ENCODE data around the gene ZNF804B.

Gene ZNF804B

GRCh38 chr7:88842201-88842600, 82.7 kb downstream of the ZNF804B start:
- no peak for DNase-seq (ENCODE audit: low read depth)

GRCh38 chr7:88845091-88845490, 85.6 kb downstream of the ZNF804B start:
- DNase-seq (ENCODE audit: low read depth) = no peak

GRCh38 chr7:88851220-88851619, 91.7 kb downstream of the ZNF804B start:
- no peak for DNase-seq (ENCODE audit: low read depth)

DNA sequence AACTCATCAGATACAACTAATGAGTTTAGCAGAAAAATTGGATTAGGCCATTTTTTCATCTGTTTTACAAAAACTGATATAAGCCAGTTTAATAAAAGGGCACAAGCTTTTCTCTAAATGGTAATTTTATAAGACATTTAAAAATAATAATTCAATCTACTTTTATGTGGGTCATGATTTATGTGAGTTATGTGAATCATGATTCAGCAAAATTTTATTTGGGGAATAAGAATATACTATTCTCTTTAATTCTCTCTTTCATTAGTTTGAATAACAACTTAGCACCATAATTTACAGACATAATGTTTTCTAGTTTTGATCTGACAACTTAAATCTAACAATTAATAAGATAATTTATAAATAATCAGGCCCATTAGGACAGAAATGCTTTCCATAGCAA, 99.8 kb downstream of the ZNF804B start:
- DNase-seq (ENCODE audit: low read depth) = no peak

DNA sequence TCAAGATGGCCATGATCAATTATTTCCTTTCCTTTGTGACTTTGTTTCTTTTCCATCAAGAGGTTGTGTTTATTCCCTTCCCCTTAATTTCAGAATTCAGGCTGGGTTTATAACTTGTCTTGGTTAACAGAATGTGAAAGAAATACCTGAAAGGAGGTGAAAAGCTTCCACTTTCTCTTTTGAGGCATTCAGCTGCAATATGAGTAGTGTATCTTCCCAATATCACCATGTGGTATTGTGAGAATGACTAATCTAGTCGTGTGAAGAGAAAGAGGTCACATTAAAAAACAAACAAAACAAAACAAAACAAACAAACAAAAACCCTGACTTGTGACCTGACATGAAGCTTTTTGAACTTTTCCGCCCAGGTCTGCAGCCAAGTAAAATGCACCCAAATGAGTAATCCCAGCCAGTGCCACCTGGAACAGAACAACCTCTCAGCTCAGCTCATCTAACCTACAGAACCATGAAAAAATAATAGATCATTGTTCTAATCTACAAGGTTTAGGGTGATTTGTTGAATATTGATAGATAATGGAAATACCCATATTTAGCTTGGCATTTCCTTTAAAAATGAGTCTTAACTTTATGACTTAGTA, 106.9 kb downstream of the ZNF804B start:
- no peak for DNase-seq (ENCODE audit: low read depth)

DNA sequence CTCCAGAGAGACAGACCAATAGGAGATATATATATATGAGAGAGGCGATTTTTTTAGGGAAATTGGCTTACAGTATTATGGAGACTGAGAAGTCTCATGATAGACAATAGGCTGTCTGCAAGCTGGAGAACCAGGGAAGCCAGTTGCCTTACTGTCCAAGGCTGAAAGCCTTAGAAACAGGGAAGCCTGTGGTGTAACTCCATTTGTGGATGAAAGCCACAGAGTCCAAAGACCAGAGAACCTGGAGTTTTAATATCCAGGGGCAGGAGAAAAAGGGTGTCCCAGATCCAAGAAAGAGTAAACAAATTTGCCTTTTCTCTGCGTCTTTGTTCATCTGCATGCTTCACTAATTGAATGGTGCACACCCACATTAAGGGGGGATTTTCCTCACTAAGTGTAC, 107.7 kb downstream of the ZNF804B start:
- no peak for DNase-seq (ENCODE audit: low read depth)

DNA sequence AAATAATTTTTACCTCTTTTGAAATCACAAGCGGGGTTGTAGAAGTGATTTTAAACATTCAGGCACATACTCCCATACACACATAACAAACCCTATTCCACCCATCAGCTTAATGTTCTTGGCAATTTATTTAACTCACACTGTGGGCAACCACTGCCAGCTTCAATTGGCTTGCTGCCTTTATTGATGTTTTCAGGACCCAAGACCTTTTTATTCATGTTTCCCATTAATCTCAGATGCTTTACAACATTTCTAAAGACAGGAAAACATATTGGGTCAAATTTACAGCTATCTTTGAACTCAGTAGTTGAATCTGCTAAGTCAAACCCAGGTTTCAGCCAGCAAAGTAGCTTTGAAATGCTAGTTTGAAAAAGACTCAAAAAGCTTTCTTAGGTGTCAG, 109.0 kb downstream of the ZNF804B start:
- no peak for DNase-seq (ENCODE audit: low read depth)

GRCh38 chr7:88881136-88881535, 121.6 kb downstream of the ZNF804B start:
- DNase-seq (ENCODE audit: low read depth) = no peak

DNA sequence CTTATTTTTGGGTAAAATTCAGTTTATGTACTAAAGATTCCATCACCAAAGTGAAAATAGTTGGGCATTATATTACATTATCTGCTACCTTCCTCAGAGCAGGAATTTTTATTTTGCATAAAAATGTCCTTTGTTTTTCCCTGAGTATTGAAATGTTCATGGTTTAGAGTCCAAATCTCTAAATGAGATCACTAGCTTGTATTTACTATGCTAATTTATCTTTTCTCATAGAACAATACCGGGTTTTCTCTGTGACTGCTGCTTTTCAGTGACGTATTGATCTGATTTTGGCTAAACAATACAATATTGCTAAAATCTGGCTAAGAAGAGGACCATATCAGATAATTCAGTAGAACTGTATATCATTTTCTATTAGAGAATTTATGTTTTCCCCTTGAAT, 125.6 kb downstream of the ZNF804B start:
- no peak for DNase-seq (ENCODE audit: low read depth)

DNA sequence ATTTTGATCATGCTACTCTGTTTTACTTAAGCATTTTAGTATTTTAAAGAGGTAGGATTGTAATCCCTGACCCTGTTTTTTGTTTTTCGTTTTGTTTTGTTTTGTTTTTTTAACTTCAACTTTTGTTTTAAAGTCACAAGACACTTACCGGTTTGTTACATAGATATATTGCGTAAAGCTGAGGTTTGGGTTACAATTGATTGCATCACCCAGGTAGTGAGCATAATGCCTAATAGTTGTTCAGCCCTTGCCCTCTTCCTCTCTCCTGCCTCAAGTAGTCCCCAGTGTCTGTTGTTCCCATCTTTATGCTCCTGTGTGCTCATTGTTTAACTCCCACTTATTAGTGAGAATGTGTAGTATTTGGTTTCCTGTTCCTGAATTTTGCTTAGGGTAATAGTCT, 129.2 kb downstream of the ZNF804B start:
- no peak for DNase-seq (ENCODE audit: low read depth)

DNA sequence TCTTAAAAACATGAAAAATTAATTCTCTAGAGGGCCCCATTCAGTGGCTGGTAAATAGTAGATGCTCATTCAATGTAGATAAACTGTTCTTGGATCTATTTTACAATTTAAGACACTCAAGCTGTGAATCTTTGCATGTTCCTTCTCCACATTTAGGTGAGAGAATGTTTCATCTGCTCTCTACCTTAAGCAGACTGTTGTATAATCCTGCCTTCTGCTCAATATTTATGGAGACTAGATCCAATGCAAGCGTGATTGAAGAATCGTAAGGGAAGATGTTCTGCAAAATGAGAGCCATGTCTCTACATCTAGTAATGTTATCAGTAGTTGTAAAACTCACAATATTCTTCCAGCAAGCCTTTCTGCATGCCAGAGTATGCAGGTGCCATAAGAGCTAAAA, 151.0 kb downstream of the ZNF804B start:
- no peak for DNase-seq (ENCODE audit: low read depth)

GRCh38 chr7:88912852-88913251, 153.4 kb downstream of the ZNF804B start:
- DNase-seq (ENCODE audit: low read depth) = no peak

GRCh38 chr7:88915615-88916014, 156.1 kb downstream of the ZNF804B start:
- DNase-seq (ENCODE audit: low read depth) = no peak

DNA sequence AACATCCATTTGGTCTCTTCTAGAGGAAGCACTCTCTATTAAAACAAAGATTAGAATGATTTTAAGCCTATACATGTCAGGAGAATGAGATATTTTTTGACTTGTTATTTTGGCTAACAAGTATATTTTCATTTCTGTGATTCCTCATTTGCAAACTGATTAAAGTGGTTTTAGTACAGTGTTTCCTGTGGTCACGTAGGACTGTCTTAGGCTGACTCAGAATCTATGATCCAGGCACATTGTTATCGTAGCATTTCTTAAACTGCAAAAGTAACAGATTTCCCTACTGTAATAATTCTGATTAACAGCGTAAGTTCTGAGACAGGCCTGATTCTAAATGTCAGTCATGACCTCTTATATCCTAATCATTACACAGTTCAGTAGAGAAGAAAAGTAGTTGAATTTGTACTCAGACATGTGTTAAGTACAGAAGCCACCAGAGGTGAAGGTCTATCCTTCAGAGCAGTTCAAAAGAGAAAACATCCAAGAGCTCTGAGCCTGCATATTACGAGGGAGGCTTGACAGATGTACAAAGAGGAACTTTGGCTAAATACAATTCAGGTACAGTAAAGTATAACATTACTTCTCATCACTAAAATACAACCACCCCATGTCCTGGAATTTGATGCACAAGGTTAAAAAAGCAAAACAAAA, 160.1 kb downstream of the ZNF804B start:
- DNase-seq (ENCODE audit: low read depth) = no peak

- no peak for DNase-seq (ENCODE audit: low read depth)
Observed at GRCh38 chr7:88922944-88923343, 163.4 kb downstream of the ZNF804B start.

DNA sequence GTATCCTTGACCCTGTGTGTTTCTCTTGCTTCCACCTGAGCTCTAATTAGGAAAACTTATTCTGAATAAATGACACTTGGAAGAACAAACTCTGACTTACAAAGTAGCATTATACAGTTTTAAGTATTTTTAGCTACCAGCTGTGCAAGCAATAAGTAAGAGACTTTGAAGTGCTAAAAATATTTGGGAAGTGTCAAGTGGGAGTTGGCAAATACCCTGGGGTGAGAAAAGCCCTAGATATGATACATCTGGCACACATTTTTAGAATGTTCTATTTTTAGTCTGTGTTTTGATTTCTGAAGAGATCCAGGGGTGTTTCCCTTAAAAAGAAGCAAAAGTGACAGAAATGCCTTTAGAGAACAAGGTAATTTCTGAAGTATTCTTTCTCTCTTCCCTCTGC, 168.8 kb downstream of the ZNF804B start:
- no peak for DNase-seq (ENCODE audit: low read depth)

DNA sequence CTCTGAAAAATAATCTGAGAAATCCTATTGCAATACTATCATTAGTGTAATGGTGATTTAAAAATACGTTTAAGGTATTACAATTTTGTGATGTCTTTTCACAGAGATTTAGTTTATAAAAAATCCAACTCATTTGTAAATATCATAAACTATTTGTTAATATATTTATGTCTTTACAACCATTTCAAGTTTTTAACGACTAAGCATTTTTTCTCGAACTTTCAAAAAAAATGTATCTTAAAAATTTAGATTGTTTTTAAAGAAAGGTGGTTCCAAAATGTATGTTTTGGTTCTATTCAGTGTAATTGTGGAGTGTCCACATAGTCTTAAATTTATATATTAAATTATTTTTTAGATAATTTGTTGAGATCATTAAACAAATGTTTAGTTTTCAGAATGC, 170.2 kb downstream of the ZNF804B start:
- DNase-seq (ENCODE audit: low read depth) = no peak

DNA sequence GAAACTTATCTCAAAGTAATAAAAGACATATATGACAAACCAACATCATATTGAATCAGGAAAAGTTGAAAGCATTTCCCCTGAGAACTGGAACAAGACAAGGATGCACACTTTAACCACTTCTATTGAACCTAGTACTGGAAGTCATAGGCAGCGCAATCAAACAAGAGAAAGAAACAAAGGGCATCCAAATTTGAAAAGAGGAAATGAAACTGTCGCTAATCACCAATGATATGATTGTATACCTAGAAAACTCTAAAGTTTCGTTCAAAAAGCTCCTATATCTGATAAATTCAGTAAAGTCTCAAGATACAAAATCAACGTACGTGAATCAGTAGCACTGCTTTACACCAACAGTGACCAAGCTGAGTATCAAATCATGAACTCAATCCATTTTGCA, 173.8 kb downstream of the ZNF804B start:
- DNase-seq (ENCODE audit: low read depth) = no peak

GRCh38 chr7:88942815-88943501, 183.5 kb downstream of the ZNF804B start:
- no peak for DNase-seq (ENCODE audit: low read depth)

GRCh38 chr7:88951826-88952225, 192.3 kb downstream of the ZNF804B start:
- no peak for DNase-seq (ENCODE audit: low read depth)

DNA sequence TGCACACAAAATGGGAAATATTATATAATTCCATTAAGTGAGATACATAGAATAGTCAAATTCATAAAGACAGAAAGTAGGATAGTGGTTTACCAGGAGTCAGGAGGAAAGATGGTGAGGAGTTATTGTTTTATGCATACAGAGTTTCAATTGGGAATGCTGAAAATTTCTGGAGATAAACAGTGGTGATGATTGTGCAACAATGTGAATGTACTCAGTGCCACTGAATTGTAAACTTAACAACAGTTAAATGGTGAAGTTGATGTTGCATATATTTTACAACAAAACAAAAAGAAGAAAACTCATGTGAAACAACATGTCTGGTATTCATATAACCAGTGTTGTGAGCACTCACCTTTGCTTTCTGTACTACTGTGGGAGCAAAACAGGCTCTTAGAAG, 204.9 kb downstream of the ZNF804B start:
- DNase-seq (ENCODE audit: low read depth) = no peak

DNA sequence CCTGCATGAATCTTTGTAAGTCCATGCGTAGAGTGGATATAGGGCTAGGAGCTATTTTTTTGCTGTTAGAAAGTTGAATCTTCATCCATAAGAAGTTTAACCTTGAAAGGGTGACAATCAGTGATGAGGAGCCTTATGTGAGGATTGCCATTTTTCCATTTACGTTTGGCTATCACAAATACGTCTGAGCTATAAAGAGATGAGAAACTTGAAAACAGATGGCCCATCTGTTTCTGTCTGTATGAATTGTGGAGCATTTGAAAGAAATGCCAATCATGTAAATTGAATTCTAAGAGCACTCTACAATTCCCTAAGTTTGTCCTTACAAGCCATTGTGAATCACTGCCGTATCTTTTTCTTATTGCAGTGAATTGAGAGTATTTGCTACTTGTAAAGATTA, 205.9 kb downstream of the ZNF804B start:
- DNase-seq (ENCODE audit: low read depth) = no peak

DNA sequence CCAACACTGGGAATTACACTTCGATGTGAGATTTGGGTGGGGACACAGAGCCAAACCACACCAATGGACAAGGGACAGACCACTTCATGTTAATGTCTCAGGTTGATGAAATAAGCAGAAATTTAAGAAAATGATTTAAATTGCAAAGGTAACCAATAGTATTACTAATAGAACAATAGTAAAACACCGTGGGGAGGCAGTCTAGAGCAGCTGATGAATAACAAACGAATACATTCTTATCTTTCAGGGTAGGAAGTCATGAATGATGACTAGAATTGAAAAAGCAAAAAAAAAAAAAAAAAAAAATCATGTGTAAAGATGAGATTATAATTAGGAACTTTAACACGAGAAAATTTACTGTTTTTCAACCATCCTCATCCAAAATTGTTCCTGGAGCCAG, 207.9 kb downstream of the ZNF804B start:
- no peak for DNase-seq (ENCODE audit: low read depth)

- no peak for DNase-seq (ENCODE audit: low read depth)
Observed at GRCh38 chr7:88969167-88969566, 209.7 kb downstream of the ZNF804B start.
